Measurements from ENCODE around the gene HERC4.
A peak's percentile ranks its signal among the peaks of the same experiment; 100 is the strongest.
"Not testable (repeated sequence)": the region's sequence is repeated elsewhere in the genome, so short reads cannot be mapped to it uniquely, and the experiment has no call there.

HERC4 gene

GRCh38 chr10:68073631-68074030 lies 1.5 kb downstream of the HERC4 start:
- DNase-seq, result no peak
- intact Hi-C loops (cut with DNase I), result loop anchor here (2.0 to 10.0 kb wide), 3 partner anchors 81 to 219 kb away; partner anchors contain the start of gene SIRT1

DNA sequence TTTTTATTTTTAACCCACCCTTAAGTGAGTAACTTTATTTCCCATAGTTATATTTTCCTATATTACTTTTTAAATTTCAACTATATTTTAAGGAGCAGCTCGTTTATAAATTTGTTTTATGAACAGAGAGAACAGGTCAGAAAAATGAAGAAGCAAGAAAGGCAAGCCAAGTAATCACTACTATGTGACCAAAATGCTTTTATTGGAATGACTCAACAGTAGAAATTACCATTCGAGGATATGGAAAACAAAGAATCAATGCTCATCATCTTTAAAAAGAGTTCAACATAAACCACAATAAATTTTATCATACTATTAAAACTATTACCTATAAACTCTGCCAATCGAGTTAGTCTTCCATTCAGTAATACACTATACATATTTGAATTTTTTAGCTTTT lies 7.6 kb downstream of the HERC4 start:
- intact Hi-C loops (cut with DNase I), result no loop called here
- DNase-seq, result no peak

DNA sequence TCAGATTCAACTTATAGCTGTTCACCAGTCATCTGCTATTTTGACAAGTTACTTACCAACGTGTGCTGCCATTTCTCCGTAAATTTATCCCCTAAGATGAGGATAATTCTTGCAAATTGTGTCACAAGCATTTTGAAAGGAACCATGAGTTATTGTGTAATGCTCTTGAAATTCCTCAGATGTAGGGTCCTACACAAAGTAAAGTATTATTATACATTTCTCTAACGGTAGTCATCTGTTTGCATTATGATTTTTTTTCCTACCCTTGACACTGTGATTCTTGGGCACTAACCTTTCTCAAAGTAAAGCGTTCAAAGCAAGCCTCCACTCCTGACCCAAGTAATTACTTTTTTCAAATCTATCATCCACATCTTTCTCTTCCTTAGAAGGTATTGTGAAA lies 8.1 kb downstream of the HERC4 start:
- no peak for DNase-seq
- intact Hi-C loops (cut with DNase I), result no loop called here

- intact Hi-C loops (cut with DNase I), result no loop called here
- DNase-seq, result no peak
Measured at GRCh38 chr10:68053553-68053952, 21.5 kb downstream of the HERC4 start.

DNA sequence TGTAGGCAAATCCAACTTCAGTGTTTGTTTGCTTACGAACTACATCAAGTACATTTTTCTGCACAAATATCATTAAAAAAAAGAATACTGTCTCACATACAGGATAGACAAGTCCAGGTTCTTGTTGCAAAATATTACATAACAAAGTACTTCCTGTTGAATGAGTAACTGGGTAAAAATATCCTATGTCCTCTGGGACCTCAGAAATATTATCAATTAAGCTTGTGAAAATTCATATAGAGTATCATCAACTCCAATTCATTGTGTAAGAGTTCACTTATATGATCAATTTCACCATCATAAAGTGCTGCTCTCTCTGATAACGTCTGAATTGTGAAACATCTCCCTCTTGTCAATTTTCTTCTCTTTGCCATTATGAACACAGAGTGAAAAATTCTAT lies 22.6 kb downstream of the HERC4 start:
- no peak for DNase-seq
- intact Hi-C loops (cut with DNase I), result no loop called here

- no peak for DNase-seq
- intact Hi-C loops (cut with DNase I), result no loop called here
Measured at GRCh38 chr10:68049289-68050078, 25.6 kb downstream of the HERC4 start.

GRCh38 chr10:68047554-68048327 lies 27.3 kb downstream of the HERC4 start:
- intact Hi-C loops (cut with DNase I), result no loop called here
- no peak for DNase-seq

- DNase-seq, result no peak
- intact Hi-C loops (cut with DNase I), result no loop called here
Measured at GRCh38 chr10:68047122-68047521, 28.0 kb downstream of the HERC4 start.

GRCh38 chr10:68046642-68047041 lies 28.4 kb downstream of the HERC4 start:
- intact Hi-C loops (cut with DNase I), result no loop called here
- DNase-seq, result no peak

DNA sequence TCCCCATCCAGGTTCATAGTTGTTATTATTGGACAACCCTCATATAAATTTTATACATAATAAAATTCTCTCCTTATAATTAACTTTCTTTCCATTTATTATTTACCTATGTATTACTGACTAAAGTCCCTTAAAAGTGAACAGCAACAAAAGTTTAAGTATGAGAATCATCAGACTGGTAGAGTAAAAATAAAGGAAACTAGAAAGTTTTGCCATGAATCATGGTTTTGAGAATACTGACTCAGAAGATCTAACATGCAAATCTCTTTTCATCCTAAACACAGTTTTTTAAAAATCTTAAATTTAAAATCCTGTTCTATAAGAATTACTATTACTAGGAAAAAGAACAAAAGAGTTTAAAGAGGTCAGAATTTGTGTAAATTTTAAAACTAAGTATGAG lies 32.1 kb downstream of the HERC4 start:
- DNase-seq, result no peak
- intact Hi-C loops (cut with DNase I), result no loop called here

- intact Hi-C loops (cut with DNase I), result no loop called here
- DNase-seq, result no peak
Measured at GRCh38 chr10:68032113-68032512, 43.0 kb downstream of the HERC4 start.

- no peak for DNase-seq
- intact Hi-C loops (cut with DNase I), result no loop called here
Measured at GRCh38 chr10:68027429-68027828, 47.7 kb downstream of the HERC4 start.

DNA sequence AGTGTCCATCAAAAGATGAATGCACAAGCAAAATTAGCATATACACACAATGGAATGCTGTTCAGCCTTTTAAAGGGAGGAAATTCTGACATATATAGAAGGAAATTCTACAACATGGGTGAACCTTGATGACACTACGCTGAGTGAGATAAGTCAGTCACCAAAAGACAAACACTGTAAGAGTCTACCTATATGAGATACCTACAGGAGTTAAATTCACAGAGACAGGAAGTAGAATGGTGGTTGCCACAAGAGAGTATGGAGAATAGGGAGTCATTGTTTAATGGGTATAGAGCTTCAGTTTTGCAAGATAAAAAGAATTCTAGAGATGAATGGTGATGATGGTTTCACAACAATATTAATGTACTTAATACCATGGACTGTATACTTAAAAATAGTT lies 51.8 kb downstream of the HERC4 start:
- no peak for DNase-seq

GRCh38 chr10:68022324-68022723 lies 52.8 kb downstream of the HERC4 start:
- intact Hi-C loops (cut with DNase I), result not testable (repeated sequence)

More for the DNA sequence above, 51.8 kb downstream of the HERC4 start:
- intact Hi-C loops (cut with DNase I), result no loop called here

GRCh38 chr10:68016519-68016918 lies 58.6 kb downstream of the HERC4 start:
- DNase-seq; intact Hi-C loops (cut with DNase I): not testable (repeated sequence)

More at GRCh38 chr10:68022324-68022723, 52.8 kb downstream of the HERC4 start:
- not testable (repeated sequence) for DNase-seq

DNA sequence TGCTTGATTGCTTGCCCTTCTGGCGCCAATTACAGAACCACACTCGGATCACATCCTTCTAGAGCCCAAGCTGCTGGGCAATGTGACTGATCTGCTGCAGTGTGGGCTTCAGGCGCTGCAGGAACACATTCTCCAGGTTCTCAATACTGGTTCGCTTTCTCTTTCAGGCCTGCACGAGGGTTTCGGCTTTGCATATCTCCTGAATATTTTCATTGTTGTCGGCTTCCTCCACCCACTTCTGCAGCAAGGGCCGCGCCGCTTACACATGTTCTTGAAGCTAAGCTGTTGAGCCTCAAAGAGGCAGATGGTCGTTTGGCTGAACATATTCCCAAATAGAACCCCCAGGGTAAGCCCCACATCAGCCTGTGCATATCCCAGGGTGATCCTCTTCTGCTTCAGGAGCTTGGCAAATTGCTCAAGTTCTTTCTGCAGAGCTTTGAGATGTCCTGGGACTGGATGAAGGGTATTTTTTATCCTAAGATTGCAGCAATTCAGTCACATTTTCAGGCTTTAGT lies 64.6 kb downstream of the HERC4 start:
- DNase-seq, result peak in 1 of 42 donors; percentile 18
- intact Hi-C loops (cut with DNase I), result no loop called here

DNA sequence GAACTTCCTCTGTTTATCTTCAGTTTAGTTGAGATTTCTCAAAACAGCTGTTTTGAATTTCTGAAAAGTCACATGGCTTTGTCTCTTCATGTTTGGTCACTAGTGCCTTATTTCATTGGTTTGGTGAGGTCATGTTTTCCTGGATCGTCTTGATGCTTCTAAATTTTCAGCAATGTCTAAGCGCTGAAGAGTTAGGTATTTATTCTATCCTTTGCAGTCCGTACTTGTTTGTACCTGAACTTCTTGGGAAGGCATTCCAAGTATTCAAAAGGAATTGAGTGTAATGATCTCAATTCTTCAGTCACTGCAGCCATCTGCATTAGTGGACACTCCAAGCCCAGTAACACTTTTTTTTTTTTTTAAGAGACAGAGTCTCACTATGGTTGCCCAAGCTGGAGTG lies 67.7 kb downstream of the HERC4 start:
- no peak for DNase-seq
- intact Hi-C loops (cut with DNase I), result no loop called here

- no peak for DNase-seq
- intact Hi-C loops (cut with DNase I), result no loop called here
Measured at GRCh38 chr10:68001539-68001938, 73.5 kb downstream of the HERC4 start.

DNA sequence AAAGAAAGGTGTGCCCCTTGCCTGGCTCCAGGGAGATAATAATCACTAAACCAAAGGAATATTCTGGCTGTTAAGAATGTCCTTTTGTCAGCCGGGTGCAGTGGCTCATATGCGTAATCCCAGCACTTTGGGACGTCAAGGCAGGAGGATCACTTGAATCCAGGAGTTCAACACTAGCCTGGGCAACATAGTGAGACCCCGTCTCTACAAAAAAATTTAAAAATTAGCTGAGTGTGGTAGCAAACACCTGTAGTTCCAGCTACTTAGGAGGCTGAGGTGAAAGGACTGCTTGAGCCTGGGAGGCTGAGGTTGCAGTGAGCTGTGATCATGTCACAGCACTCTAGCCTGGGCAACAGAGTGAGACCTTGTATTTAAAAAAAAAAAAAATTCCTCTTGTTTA lies 74.1 kb downstream of the HERC4 start:
- DNase-seq, result no peak
- intact Hi-C loops (cut with DNase I), result no loop called here

GRCh38 chr10:67990093-67990492 lies 85.0 kb downstream of the HERC4 start:
- DNase-seq, result no peak
- intact Hi-C loops (cut with DNase I), result no loop called here
